MG63 (cell line): ENCODE measurements around the gene AGTRAP. TPM values are rescaled to one million over a fixed set of nuclear protein-coding genes. Genes with fewer than 3 reads are reported as not detected.

Source experiments
- DNase-seq: peaks from one replicate; pipeline ENCODE4 v3.0.0-alpha.2; 2020
- H3K27me3 ChIP-seq: fragments of 250-450 bp; sonication (Bioruptor Pico); 2 replicates; pipeline ENCODE4 v1.5.1; 2020; ENCODE audit warnings: mild to moderate bottlenecking, moderate library complexity
- H3K36me3 ChIP-seq: fragments of 250-450 bp; sonication (Bioruptor Pico); 2 replicates; pipeline ENCODE4 v1.5.1; 2020; ENCODE audit warnings: mild to moderate bottlenecking, moderate library complexity
- H3K4me3 ChIP-seq: fragments of 250-450 bp; sonication (Bioruptor Pico); 2 replicates; pipeline ENCODE4 v1.5.1; 2020; ENCODE audit warnings: mild to moderate bottlenecking, moderate library complexity
- H3K9me3 ChIP-seq: fragments of 250-450 bp; sonication (Bioruptor Pico); 2 replicates; pipeline ENCODE4 v1.5.1; 2020; ENCODE audit warnings: mild to moderate bottlenecking, moderate library complexity
- total RNA-seq: library from RNA; depleted of rRNA; stranded (reverse); fragments of >200 nt; shearing (Covaris generic); gene quantifications from 2 replicates; pipeline ENCODE4 v1.2.3, GENCODE V29; 2014; ENCODE audit warnings: low replicate concordance

AGTRAP gene
- total RNA-seq, 1 experiment from 2014 or later, result 53.7 TPM

GRCh38 chr1:11764519-11764918 lies 28.6 kb downstream of the AGTRAP start:
- H3K4me3 ChIP-seq, result no peak overlapping the region
- H3K36me3 ChIP-seq, result no peaks in the 10 kb centered on the region
- no peak for DNase-seq
- H3K9me3 ChIP-seq, result no peaks in the 10 kb centered on the region
- no peaks in the 10 kb centered on the region for H3K27me3 ChIP-seq

- no peak overlapping the region for H3K4me3 ChIP-seq
- no peaks in the 10 kb centered on the region for H3K36me3 ChIP-seq
- no peak for DNase-seq
- H3K27me3 ChIP-seq, result no peaks in the 10 kb centered on the region
- no peaks in the 10 kb centered on the region for H3K9me3 ChIP-seq
Observed at GRCh38 chr1:11765661-11766428, 29.9 kb downstream of the AGTRAP start.

GRCh38 chr1:11766429-11766776 lies 30.5 kb downstream of the AGTRAP start:
- no peak overlapping the region for H3K4me3 ChIP-seq
- DNase-seq, result no peak

GRCh38 chr1:11767922-11768704 lies 32.2 kb downstream of the AGTRAP start:
- H3K36me3 ChIP-seq, result no peaks in the 10 kb centered on the region
- DNase-seq, result no peak
- H3K4me3 ChIP-seq, result no peak overlapping the region
- H3K9me3 ChIP-seq, result no peaks in the 10 kb centered on the region
- H3K27me3 ChIP-seq, result no peaks in the 10 kb centered on the region

More at GRCh38 chr1:11766429-11766776, 30.5 kb downstream of the AGTRAP start:
- Histone ChIP-seq H3K36me3 (no peaks in the 10 kb centered on the region), H3K27me3 (no peaks in the 10 kb centered on the region), H3K9me3 (no peaks in the 10 kb centered on the region)

- no peak overlapping the region for H3K4me3 ChIP-seq
- DNase-seq, result no peak
- H3K36me3 ChIP-seq, result no peaks in the 10 kb centered on the region
- H3K27me3 ChIP-seq, result no peaks in the 10 kb centered on the region
- no peaks in the 10 kb centered on the region for H3K9me3 ChIP-seq
Observed at GRCh38 chr1:11768821-11769220, 32.9 kb downstream of the AGTRAP start.

DNA sequence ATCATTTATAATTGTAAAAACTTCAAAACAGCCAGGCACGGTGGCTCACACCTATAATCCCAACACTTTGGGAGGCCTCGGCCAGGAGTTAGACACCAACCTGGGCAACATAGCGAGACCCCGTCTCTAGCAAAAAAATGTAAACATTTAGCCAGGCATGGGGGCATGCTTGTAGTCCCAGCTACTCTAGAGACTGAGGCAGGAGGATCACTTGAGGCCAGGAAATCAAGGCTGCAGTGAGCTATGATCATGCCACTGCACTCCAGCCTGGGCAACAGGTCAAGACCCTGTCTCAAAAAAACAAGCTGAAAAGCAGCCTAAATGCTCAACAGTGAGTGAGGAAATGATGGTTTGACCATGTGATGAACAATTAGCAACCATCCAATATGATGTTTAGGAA lies 33.3 kb downstream of the AGTRAP start:
- no peak for DNase-seq
- no peaks in the 10 kb centered on the region for H3K9me3 ChIP-seq
- H3K4me3 ChIP-seq, result no peak overlapping the region
- H3K27me3 ChIP-seq, result no peaks in the 10 kb centered on the region
- H3K36me3 ChIP-seq, result no peaks in the 10 kb centered on the region

GRCh38 chr1:11770011-11770410 lies 34.1 kb downstream of the AGTRAP start:
- no peaks in the 10 kb centered on the region for H3K9me3 ChIP-seq
- no peaks in the 10 kb centered on the region for H3K27me3 ChIP-seq
- H3K4me3 ChIP-seq, result no peak overlapping the region
- no peaks in the 10 kb centered on the region for H3K36me3 ChIP-seq
- DNase-seq, result no peak

DNA sequence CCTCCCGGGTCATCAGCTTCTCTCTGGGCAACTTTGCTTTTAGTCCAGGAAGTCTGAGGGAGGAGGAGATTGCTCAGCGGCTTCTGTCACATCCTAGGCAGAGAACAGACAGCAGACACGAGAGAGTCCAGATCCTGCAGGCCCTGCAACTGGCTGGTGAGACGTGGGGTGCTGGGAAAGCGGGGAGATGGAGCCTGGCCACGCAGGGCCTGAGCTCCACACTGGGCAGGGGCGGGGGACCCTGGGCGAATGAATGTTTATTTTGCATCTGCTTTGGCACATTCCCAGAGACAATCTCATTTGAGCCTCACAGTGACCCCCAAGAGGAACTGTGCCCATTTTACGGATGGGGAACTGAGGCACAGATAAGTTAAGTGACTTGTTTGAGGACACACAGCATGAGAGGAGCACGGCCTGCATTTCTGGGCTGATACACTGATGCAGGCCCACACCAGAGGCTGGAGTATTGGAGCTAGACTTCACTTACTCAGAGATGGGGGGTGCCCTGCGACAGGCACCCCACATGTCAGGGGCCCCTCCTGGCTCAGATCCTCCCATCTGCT lies 35.6 kb downstream of the AGTRAP start:
- Histone ChIP-seq H3K27me3 (no peaks in the 10 kb centered on the region), H3K4me3 (no peak overlapping the region), H3K9me3 (no peaks in the 10 kb centered on the region), H3K36me3 (no peaks in the 10 kb centered on the region)
- DNase-seq, result no peak

DNA sequence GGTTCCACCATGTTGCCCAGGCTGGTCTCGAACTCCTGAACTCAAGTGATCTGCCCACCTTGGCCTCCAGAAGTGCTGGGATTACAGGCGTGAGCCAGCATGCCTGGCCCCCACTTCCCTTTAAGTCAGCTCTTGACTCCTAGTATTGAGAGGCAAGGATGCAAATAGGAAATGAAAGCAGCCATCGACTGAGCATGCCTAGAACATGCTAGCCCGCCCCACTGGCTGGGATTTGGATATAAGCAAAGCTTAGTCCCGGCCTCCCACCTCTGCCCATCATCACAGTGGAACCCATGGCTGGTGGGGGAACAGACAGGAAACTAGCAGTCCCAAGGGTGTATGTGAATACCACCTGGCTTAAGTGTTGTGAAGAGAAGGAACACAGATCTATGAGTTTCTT lies 36.5 kb downstream of the AGTRAP start:
- Histone ChIP-seq H3K4me3 (no peak overlapping the region), H3K9me3 (no peaks in the 10 kb centered on the region), H3K27me3 (no peaks in the 10 kb centered on the region), H3K36me3 (no peaks in the 10 kb centered on the region)
- no peak for DNase-seq

DNA sequence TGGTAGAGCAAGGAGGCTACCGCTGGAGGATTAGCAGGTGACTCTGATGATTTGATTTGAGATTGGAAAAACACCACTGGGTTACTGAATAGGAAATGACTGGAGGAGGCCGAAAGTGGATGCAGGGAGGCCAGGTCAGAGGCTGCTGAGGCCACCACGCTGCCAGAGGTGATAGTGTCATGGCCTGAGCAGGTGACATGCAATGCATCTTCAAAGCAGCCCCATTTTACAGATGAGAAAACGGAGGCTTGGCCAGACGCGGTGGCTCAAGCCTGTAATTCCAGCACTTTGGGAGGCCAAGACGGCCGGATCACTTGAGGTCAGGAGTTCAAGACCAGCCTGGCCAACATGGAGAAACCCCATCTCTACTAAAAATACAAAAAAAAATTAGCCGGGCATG lies 38.8 kb downstream of the AGTRAP start:
- no peak for DNase-seq
- Histone ChIP-seq H3K36me3 (no peaks in the 10 kb centered on the region), H3K9me3 (no peaks in the 10 kb centered on the region), H3K27me3 (no peaks in the 10 kb centered on the region), H3K4me3 (no peak overlapping the region)

GRCh38 chr1:11777658-11778322 lies 41.9 kb downstream of the AGTRAP start:
- no peak for DNase-seq
- H3K9me3 ChIP-seq, result no peaks in the 10 kb centered on the region
- H3K27me3 ChIP-seq, result no peaks in the 10 kb centered on the region

GRCh38 chr1:11778336-11778735 lies 42.4 kb downstream of the AGTRAP start:
- Histone ChIP-seq H3K36me3 (no peaks in the 10 kb centered on the region), H3K27me3 (no peaks in the 10 kb centered on the region), H3K4me3 (no peak overlapping the region), H3K9me3 (no peaks in the 10 kb centered on the region)
- no peak for DNase-seq

More at GRCh38 chr1:11777658-11778322, 41.9 kb downstream of the AGTRAP start:
- Histone ChIP-seq H3K36me3 (no peaks in the 10 kb centered on the region), H3K4me3 (no peak overlapping the region)

- Histone ChIP-seq H3K36me3 (no peaks in the 10 kb centered on the region), H3K27me3 (no peaks in the 10 kb centered on the region), H3K4me3 (no peak overlapping the region), H3K9me3 (no peaks in the 10 kb centered on the region)
- no peak for DNase-seq
Observed at GRCh38 chr1:11778844-11779623, 43.1 kb downstream of the AGTRAP start.

DNA sequence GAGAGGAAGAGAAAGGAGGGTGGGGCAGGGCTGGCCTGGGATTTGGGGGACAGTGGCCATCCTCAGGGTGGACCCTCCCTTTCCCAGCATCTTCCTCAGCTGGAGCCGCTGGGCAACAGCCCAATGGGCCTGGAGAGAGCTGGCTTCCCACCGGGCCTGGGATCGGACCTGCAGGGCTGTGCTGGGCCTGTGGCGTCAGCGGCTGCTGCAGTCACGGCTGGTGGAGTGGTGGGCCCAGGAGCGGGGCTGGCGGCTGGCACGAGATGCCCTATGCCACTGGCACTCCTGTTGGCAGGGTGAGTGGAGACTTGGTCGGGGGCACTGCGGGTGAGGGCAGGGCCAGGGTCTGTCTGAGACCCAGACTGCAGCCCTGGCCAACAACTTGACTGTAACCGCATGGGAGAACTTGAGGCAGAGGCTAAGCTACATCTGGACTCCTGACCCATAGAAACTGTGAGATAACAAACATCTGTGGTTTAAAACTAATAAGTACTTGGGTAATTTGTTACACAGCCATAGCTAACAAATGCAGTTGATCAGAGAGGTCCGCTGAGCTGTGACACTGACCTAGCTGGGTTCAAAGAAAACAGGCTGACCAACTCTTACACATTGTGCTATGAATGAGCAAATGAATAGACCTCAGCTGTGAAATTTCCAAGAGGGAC lies 43.9 kb downstream of the AGTRAP start:
- no peak overlapping the region for H3K4me3 ChIP-seq
- no peaks in the 10 kb centered on the region for H3K9me3 ChIP-seq
- no peaks in the 10 kb centered on the region for H3K27me3 ChIP-seq
- DNase-seq, result no peak
- H3K36me3 ChIP-seq, result no peaks in the 10 kb centered on the region

DNA sequence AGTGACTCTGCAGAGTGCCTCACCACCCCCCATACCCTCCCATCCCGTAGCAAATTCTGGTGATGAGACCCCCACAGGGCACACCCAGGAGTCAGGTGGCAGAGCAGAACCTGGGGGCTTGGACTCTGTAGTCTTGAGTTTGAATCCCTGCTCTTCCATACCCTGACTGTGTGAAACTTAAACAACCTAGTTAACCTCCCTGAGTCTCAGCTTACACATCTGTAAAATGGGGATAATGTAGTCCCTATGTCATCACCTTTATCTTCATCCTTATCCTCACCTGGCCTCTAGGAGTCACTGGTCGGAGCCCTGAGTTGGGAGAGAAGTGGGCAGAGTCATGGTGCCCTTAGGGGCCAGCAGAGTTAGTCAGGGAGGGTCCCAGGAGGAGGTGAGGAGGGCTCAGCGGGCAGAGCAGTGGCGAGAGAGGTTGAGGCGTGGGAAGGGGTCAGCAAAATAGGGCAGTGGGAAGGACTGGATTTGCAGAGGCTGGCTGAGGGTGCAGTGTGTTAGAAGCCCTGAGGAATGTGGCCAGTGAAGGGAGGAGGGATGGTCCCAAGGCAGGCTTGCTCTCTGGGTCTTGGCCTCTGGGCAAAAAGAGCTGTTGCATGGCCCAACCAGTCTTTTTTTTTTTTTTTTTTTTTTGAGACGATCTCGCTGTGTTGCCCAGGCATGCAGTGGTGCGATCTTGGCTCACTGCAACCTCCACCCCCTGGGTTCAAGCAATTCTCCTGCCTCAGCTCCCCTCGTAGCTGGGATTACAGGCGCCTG lies 44.6 kb downstream of the AGTRAP start:
- Histone ChIP-seq H3K4me3 (no peak overlapping the region), H3K36me3 (no peaks in the 10 kb centered on the region), H3K9me3 (no peaks in the 10 kb centered on the region), H3K27me3 (no peaks in the 10 kb centered on the region)
- DNase-seq, result no peak
